Tibial nerve (tissue), 4 donors: Measurements from ENCODE around the gene FLVCR2.
A peak's percentile ranks its signal among the peaks of the same experiment; 100 is the strongest.

Experiments used
- EP300 ChIP-seq, 2 donors: sonication (generic); formaldehyde crosslinking; IDR thresholded peaks; one replicate each; pipeline ENCODE4 v1.6.1; 2017; ENCODE audit warnings: antibody characterized with exemption in 2 of 2, mild to moderate bottlenecking in 1 of 2
- POLR2A ChIP-seq, 2 donors: fragments of 450-650 bp; IDR thresholded peaks; one replicate each; pipeline ENCODE4 v1.6.1; 2017; ENCODE audit warnings: antibody characterized with exemption in 2 of 2, mild to moderate bottlenecking in 2 of 2, moderate library complexity in 2 of 2
- TF ChIP-seq, protein P1 (sequence below), 5 experiments: fragments of 200-600 bp in 3 of 5; fragments of 450-650 bp in 2 of 5; sonication (generic) in 3 of 5; IDR thresholded peaks; one replicate each; pipeline ENCODE4 v1.5.1; 2016 to 2019; ENCODE audit warnings: antibody characterized with exemption in 5 of 5, mild to moderate bottlenecking in 3 of 5, moderate library complexity in 2 of 5

DNA sequence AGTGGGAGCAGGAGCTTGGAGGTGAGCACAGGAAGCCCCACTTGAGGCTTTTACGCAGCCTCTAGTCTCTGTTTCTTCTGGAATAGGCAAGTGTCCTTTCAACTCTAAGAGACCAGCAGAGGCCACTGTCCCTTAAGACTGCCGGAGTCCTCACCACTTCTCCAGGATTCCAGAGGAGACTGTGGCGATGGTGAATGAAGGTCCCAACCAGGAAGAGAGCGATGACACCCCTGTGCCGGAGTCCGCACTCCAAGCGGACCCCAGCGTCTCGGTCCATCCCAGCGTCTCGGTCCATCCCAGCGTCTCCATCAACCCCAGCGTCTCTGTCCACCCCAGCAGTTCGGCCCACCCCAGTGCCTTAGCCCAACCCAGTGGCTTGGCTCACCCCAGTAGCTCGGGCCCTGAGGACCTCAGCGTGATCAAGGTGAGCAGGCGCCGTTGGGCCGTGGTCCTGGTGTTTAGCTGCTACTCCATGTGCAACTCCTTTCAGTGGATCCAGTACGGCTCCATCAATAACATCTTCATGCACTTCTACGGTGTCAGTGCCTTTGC, 442 bp downstream of the FLVCR2 start:
- TF ChIP-seq, protein P1, sequence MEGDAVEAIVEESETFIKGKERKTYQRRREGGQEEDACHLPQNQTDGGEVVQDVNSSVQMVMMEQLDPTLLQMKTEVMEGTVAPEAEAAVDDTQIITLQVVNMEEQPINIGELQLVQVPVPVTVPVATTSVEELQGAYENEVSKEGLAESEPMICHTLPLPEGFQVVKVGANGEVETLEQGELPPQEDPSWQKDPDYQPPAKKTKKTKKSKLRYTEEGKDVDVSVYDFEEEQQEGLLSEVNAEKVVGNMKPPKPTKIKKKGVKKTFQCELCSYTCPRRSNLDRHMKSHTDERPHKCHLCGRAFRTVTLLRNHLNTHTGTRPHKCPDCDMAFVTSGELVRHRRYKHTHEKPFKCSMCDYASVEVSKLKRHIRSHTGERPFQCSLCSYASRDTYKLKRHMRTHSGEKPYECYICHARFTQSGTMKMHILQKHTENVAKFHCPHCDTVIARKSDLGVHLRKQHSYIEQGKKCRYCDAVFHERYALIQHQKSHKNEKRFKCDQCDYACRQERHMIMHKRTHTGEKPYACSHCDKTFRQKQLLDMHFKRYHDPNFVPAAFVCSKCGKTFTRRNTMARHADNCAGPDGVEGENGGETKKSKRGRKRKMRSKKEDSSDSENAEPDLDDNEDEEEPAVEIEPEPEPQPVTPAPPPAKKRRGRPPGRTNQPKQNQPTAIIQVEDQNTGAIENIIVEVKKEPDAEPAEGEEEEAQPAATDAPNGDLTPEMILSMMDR (IDR thresholded peaks at IDR 0.05) = peak; percentile 21 to 66 (median 38)
- TF ChIP-seq POLR2A (IDR thresholded peaks at IDR 0.05) (peak in 1 of 2 donors; percentile 1), EP300 (IDR thresholded peaks at IDR 0.05) (peak in 1 of 2 donors; percentile 5)
